BLaER1 treated with 17β-estradiol and CSF1 and Interleukin-3, amounts not matched to agents 10 nM and 100 nM (cell line): ENCODE data around the gene CYTIP.

ENCODE experiments used
- H3K27ac ChIP-seq, 11 experiments: shearing (Covaris generic); formaldehyde crosslinking; 2 replicates each; pipeline ENCODE4 v1.8.1; 2022
- H3K27me3 ChIP-seq, 11 experiments: shearing (Covaris generic); formaldehyde crosslinking; 2 replicates each; pipeline ENCODE4 v1.8.1; 2022
- H3K36me3 ChIP-seq, 11 experiments: shearing (Covaris generic); formaldehyde crosslinking; 2 replicates each; pipeline ENCODE4 v1.8.1; 2022
- H3K4me1 ChIP-seq, 10 experiments: shearing (Covaris generic); formaldehyde crosslinking; 2 replicates each; pipeline ENCODE4 v1.8.1; 2022
- H3K4me2 ChIP-seq, 11 experiments: shearing (Covaris generic); formaldehyde crosslinking; 2 replicates each; pipeline ENCODE4 v1.8.1; 2022
- H3K4me3 ChIP-seq, 10 experiments: shearing (Covaris generic); formaldehyde crosslinking; 2 replicates each; pipeline ENCODE4 v1.8.1; 2022
- H3K9ac ChIP-seq, 11 experiments: shearing (Covaris generic); formaldehyde crosslinking; 2 replicates each; pipeline ENCODE4 v1.8.1; 2022
- H3K9me3 ChIP-seq, 11 experiments: shearing (Covaris generic); formaldehyde crosslinking; replicated peaks in 1 of 11; 2 replicates each; pipeline ENCODE4 v1.8.1; 2022
- H4K20me1 ChIP-seq, 11 experiments: shearing (Covaris generic); formaldehyde crosslinking; 2 replicates each; pipeline ENCODE4 v1.8.1; 2022
- Cebpa-rat ChIP-seq, 11 experiments: shearing (Covaris generic); IDR thresholded peaks; 2 replicates each; pipeline ENCODE4 v1.8.1; 2022

The CYTIP gene

DNA sequence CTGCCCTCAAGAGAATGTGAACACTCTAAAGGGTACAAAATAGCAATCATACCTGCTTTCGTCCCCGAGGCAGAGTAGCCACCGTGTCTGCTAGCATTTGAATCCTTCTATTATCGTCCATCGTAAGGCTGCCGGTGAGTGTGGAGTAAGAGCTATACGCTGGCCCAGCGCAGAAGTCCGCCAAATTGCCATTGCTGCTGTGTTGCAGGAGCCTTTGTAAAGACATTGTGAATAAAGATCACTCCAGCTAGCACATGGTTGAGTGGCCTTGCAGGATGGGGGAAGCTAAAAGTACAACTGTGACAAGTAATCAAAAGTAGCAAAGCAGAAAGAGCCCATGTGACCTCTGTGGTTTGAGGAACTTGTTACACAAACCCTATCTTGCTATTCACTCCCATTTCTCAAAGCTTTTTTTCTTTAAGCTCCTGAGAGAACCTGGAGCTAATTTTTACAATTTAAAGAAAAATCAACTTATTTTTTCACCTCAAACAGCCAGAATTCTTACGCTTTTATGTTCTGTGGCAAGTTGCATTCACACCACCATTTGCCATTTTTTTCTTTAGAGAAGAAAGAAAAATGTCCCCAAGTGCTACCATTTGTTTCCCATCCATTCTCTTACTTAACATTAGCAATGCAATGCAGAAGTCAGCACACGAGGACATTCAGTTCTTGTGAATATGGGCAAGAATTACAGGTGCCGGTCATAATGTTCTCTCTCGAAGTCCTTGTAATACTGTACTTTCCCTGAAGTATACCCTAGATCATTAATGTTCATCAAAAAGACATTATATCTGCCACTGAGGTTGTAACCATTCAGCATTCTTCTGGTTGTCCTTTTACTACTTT lies at the start of gene CYTIP:
TSS of gene CYTIP (minus strand) at position 295 of the 846 bp plus-strand sequence. CDS start at position 226, 69 bp downstream.
- Histone ChIP-seq H3K4me2 (peak within 1 kb of the TSS; percentile 62 to 94 (median 76)), H3K4me3 (peak within 1 kb of the TSS in 9 of 10 experiments; percentile 41 to 93 (median 72); a peak in 17 of 20 replicates), H3K4me1 (peaks cover 15 to 57% (median 37%) of the 10 kb centered on the region in 10 experiments), H3K9me3 (peaks cover 0 to 6% (median 0%) of the 10 kb centered on the region in 11 experiments; a peak in 2 of 22 replicates), H3K27me3 (peaks cover 0 to 13% (median 0%) of the 10 kb centered on the region in 11 experiments; a peak in 5 of 22 replicates), H3K27ac (peak within 1 kb of the TSS; percentile 19 to 96 (median 77); a peak in 19 of 22 replicates), H4K20me1 (peaks cover 0 to 26% (median 0%) of the 10 kb centered on the region in 11 experiments; a peak in 10 of 22 replicates), H3K36me3 (peaks cover 0 to 37% (median 0%) of the 10 kb centered on the region in 11 experiments; a peak in 9 of 22 replicates), H3K9ac (peak within 1 kb of the TSS; percentile 6 to 98 (median 76); a peak in 20 of 22 replicates)
- 0 out of 22 replicates have a peak, but pooled peaks of 1 of the 11 experiments have one; percentile 17 for TF ChIP-seq Cebpa-rat (IDR thresholded peaks at IDR 0.05)

DNA sequence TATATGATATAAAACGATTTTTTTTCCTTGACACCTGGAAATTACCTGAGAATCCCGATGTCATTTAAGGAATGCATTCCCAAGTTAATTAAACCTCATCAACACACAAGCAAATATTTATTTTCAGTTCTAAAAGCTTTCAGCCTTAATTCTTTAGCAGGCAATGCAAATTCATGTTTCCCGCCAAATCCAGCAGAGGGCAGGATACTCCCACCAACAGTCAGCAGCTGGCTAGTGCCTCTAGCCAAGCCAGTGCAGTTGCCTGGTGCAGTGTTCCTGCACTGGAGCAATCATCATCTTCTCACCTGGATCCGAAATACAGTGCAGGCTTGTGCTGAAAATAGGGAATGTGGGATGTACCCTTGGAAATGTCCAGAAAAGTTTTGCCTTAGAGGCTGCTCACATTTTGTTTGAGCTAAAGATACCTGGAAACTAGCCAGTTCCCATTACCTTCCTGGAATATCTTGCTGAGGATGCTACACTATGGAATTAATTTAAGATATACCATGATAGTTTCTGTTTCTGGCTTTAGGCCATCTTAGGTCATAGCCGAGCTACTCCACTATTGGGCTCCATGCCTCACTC lies 48.4 kb upstream of the CYTIP start:
- Histone ChIP-seq H3K4me1 (peaks cover 0 to 48% (median 10%) of the 10 kb centered on the region in 10 experiments; a peak in 11 of 20 replicates), H3K4me3 (no peak overlapping the region), H3K9me3 (no peaks in the 10 kb centered on the region), H3K27ac (no peak overlapping the region), H3K9ac (no peak overlapping the region), H3K27me3 (no peaks in the 10 kb centered on the region), H4K20me1 (no peaks in the 10 kb centered on the region), H3K4me2 (peak overlapping the region in 4 of 11 experiments; percentile 4 to 53 (median 42); a peak in 5 of 22 replicates), H3K36me3 (no peaks in the 10 kb centered on the region)
- no peak for TF ChIP-seq Cebpa-rat (IDR thresholded peaks at IDR 0.05)

DNA sequence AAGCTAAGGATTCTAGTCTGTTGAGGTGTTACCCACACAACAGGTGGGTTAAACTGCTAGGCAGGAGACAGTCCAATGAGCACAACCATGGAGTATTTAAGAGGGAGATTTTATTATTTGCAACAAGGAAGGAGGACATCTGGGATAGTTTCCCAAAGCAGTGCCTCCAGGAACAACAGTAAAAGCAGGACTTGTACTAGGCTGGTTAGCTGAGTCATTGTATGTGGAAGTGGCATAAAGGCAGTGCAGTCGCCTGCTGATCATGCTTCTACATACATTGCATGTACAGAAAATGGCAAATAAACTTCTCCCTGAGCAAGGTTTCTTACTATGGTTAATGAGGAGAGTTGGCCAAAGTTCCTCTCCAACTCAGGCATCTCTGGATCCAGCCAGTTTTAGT lies 46.1 kb upstream of the CYTIP start:
- no peak for TF ChIP-seq Cebpa-rat (IDR thresholded peaks at IDR 0.05)
- Histone ChIP-seq H4K20me1 (no peaks in the 10 kb centered on the region), H3K27me3 (no peaks in the 10 kb centered on the region)

DNA sequence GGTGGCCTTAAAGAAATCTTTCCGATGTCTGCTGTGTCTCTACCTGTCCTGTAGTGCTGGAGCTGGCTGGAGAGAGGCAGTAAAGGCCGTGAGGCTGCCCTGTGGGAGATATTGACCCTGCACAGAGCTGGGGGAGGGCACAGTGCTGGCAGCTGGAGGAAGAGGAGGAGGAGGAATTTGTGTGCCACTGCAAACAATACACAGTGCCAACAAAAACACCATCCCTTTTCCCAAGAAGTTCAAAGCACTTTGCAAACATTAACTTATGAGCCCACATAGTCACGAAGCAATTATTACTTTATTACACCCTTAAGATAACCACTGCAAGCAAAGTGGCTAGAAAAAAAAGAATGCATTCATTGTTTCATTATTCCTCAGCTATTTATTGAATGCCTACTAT lies 45.0 kb upstream of the CYTIP start:
- Histone ChIP-seq H3K36me3 (no peaks in the 10 kb centered on the region), H3K4me3 (no peak overlapping the region), H3K27ac (no peak overlapping the region), H3K9me3 (no peaks in the 10 kb centered on the region), H3K27me3 (no peaks in the 10 kb centered on the region), H3K4me1 (peaks cover 0 to 46% (median 10%) of the 10 kb centered on the region in 10 experiments; a peak in 11 of 20 replicates), H3K4me2 (peak overlapping the region in 1 of 11 experiments; percentile 30; a peak in 1 of 22 replicates), H3K9ac (no peak overlapping the region), H4K20me1 (no peaks in the 10 kb centered on the region)
- TF ChIP-seq Cebpa-rat (IDR thresholded peaks at IDR 0.05), result no peak

More for the DNA sequence above, 46.1 kb upstream of the CYTIP start:
- H3K9me3 ChIP-seq, result no peaks in the 10 kb centered on the region
- no peak overlapping the region for H3K4me3 ChIP-seq
- no peak overlapping the region for H3K9ac ChIP-seq
- H3K4me2 ChIP-seq, result peak overlapping the region in 5 of 11 experiments; percentile 30 to 67 (median 39); a peak in 10 of 22 replicates
- H3K36me3 ChIP-seq, result no peaks in the 10 kb centered on the region
- H3K27ac ChIP-seq, result no peak overlapping the region; a peak in 1 of 22 replicates
- H3K4me1 ChIP-seq, result peaks cover 0 to 48% (median 10%) of the 10 kb centered on the region in 10 experiments; a peak in 11 of 20 replicates

DNA sequence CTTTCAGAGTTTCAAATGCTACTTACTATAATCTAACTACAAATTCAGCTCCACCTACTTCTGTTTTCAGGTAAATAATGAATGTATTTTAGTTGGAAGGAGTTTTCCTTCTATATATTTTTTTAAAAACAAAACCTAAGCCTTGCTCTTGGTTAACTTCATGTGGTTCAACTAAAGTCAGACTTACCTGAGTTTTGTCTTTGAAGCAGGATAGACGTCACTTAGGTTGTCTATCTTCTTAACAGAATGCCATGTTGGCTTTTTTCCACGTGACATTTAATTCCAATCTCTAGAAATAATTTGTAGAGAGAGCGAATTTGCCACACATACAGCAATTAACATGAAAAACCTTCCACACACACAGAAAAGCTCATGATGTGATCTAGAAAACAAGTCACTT lies 43.9 kb upstream of the CYTIP start:
- Histone ChIP-seq H3K27ac (no peak overlapping the region), H3K9ac (no peak overlapping the region)
- no peak for TF ChIP-seq Cebpa-rat (IDR thresholded peaks at IDR 0.05)

DNA sequence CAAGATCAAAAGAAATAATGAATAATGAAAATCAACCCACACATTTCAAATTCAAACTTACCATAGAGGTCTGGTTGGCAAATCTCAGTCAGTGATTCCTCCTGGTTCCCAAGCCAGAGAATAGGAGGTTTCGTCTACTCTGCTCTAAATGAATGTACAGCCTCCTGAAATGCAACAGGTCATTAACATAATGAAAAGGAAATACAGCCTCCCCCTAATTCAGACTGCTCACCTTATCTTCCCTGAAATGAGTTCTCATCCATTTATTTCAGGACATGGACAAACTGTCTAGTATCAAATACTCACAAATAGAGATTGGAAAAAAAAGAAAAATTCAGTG lies 43.4 kb upstream of the CYTIP start:
- H3K4me2 ChIP-seq, result no peak overlapping the region
- no peaks in the 10 kb centered on the region for H3K27me3 ChIP-seq
- H4K20me1 ChIP-seq, result no peaks in the 10 kb centered on the region
- H3K9ac ChIP-seq, result no peak overlapping the region
- no peak overlapping the region for H3K4me3 ChIP-seq
- no peak for TF ChIP-seq Cebpa-rat (IDR thresholded peaks at IDR 0.05)
- H3K9me3 ChIP-seq, result no peaks in the 10 kb centered on the region
- no peak overlapping the region for H3K27ac ChIP-seq
- H3K4me1 ChIP-seq, result peaks cover 0 to 30% (median 3%) of the 10 kb centered on the region in 10 experiments; a peak in 10 of 20 replicates
- no peaks in the 10 kb centered on the region for H3K36me3 ChIP-seq

More for the DNA sequence above, 43.9 kb upstream of the CYTIP start:
- Histone ChIP-seq H4K20me1 (no peaks in the 10 kb centered on the region), H3K4me2 (no peak overlapping the region), H3K4me3 (no peak overlapping the region), H3K36me3 (no peaks in the 10 kb centered on the region), H3K27me3 (no peaks in the 10 kb centered on the region), H3K9me3 (no peaks in the 10 kb centered on the region), H3K4me1 (peaks cover 0 to 34% (median 3%) of the 10 kb centered on the region in 10 experiments; a peak in 10 of 20 replicates)

DNA sequence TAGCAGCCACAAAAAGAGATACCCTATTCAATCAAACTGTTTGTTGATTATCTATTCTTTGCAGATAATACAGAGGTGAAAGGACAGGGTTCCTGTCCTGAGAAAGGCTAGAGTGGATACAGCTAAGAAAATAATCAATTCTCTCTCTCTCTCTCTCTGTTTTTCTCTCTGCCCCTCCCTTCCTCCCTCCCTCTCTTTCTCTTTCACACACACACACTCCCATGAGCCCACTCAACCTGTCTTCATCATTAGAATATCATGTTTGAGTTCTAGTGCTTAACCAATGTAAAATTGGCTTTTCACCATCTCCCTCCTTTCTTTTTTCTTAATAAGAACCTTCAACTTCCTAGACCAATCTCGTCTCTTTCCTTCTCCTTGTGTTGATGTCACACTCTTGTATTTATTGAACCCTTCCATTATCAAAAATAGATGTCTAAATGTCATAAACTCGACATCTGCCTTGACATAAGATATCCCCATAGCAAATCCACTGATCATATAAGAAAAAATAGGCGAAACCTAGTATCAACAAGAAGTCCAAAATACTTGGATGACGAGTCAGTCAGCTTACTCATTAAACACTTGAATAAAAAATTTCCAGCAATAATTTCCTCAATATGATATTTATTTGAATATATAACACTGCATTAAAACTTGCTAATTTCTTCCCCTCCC lies 42.8 kb upstream of the CYTIP start:
- peaks cover 0 to 26% (median 3%) of the 10 kb centered on the region in 10 experiments; a peak in 10 of 20 replicates for H3K4me1 ChIP-seq
- no peaks in the 10 kb centered on the region for H3K27me3 ChIP-seq

DNA sequence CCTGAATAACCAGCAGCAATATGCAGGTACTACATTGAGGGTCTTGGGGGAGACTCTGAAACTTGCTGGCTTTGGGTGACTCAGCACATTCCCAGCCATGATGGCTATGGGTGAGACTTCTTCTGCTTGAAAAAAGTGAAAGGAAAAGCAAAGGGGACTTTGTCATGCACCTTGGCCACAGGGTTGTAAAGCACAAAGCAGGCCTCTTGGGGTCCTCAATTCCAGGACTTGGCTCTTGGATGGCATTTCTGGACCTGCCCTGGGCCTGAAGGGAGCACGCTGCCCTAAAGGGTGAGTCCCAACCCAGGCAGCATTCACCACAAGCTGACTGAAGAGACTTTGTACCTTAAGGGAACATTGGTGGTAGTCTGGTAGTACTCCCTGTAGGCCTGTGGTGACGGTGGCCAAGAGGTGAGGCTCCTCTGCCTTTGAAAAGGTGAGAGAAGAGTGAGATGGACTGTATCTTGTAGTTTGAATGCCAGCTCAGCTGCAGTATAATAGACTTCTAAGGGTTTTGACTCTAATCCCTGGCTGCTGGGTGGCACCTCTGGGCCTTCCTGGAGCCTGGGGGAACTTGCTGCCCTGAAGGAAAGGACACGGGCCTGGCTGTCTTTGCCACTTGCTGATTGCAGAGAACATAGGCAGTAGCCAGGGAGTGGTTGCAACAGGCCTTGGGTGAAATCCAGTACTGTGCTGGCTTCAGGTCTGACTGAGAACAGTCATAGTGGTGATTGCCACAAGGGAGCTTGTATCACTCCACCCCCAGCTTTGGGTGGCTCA lies 36.5 kb upstream of the CYTIP start:
- Histone ChIP-seq H3K27me3 (no peaks in the 10 kb centered on the region), H3K36me3 (no peaks in the 10 kb centered on the region), H3K4me1 (peaks cover 0 to 30% (median 11%) of the 10 kb centered on the region in 10 experiments; a peak in 11 of 20 replicates), H3K9me3 (peaks cover 0 to 10% (median 0%) of the 10 kb centered on the region in 11 experiments; a peak in 1 of 22 replicates), H4K20me1 (no peaks in the 10 kb centered on the region), H3K27ac (peak overlapping the region; percentile 3 to 63 (median 31); a peak in 15 of 22 replicates), H3K9ac (no peak overlapping the region; a peak in 1 of 22 replicates), H3K4me3 (no peak overlapping the region), H3K4me2 (peak overlapping the region in 5 of 11 experiments; percentile 14 to 60 (median 43); a peak in 10 of 22 replicates)
- no peak for TF ChIP-seq Cebpa-rat (IDR thresholded peaks at IDR 0.05)

More for the DNA sequence above, 42.8 kb upstream of the CYTIP start:
- Histone ChIP-seq H3K27ac (no peak overlapping the region), H3K36me3 (no peaks in the 10 kb centered on the region), H4K20me1 (no peaks in the 10 kb centered on the region), H3K4me2 (no peak overlapping the region), H3K9ac (no peak overlapping the region), H3K4me3 (no peak overlapping the region), H3K9me3 (no peaks in the 10 kb centered on the region)
- TF ChIP-seq Cebpa-rat (IDR thresholded peaks at IDR 0.05), result no peak
